GM12878 (cell line): ENCODE measurements around the gene AFAP1. TPM values are rescaled to one million over a fixed set of nuclear protein-coding genes. Genes with fewer than 3 reads are reported as not detected.
A peak's percentile ranks its signal among the peaks of the same experiment; 100 is the strongest.

Experiments used
- ATAC-seq: fragments of 200-7000 bp; cut with Tn5 transposase; 3 replicates; pipeline ENCODE4 v1.9.1; 2020; ENCODE audit warnings: mild to moderate bottlenecking, moderate library complexity
- BruUV-seq: library from RNA; stranded (reverse); fragments of 400-500 nt; replicated peaks from 2 replicates; lab custom pipeline; 2021; lab: Mats Ljungman, UMichigan
- CTCF ChIA-PET: fragments of 300-600 bp; sonication (Branson Sonifier 250); formaldehyde crosslinking; extraction: SDS; loops from one replicate; lab custom pipeline; 2021; ENCODE audit warnings: inconsistent platforms; lab: Yijun Ruan, JAX
- POLR2A ChIA-PET: fragments of 350-600 bp; formaldehyde crosslinking; extraction: SDS; loops from one replicate; lab custom pipeline; 2021; ENCODE audit warnings: inconsistent platforms; lab: Charles Lee
- RAD21 ChIA-PET: fragments of 300-600 bp; sonication (Branson Sonifier 250); formaldehyde crosslinking; loops from one replicate; lab custom pipeline; 2023; ENCODE audit warnings: antibody characterized with exemption; ENCODE audit not compliant: unreplicated experiment; lab: Charles Lee
- SMC1A ChIA-PET: fragments of 300-600 bp; sonication (Branson Sonifier 250); formaldehyde crosslinking; loops from one replicate; lab custom pipeline; 2023; ENCODE audit not compliant: unreplicated experiment, uncharacterized antibody; lab: Charles Lee
- DNase-seq: peaks from one replicate; pipeline ENCODE4 v3.0.0-alpha.2; 2011; ENCODE audit warnings: low read depth, low spot score
- FAIRE-seq: peaks from 3 replicates; lab custom pipeline; 2011; peaks lifted over from hg19 to GRCh38; lab: Jason Lieb, UNC
- H2AFZ ChIP-seq: 2 replicates; pipeline ENCODE4 v1.6.0; 2011; ENCODE audit warnings: low read depth, low read length, control low read depth; ENCODE audit not compliant: control insufficient read depth
- H3K27ac ChIP-seq: 2 replicates; pipeline ENCODE4 v1.5.1; 2011; ENCODE audit warnings: control low read depth; ENCODE audit not compliant: control insufficient read depth, insufficient read depth
- H3K27me3 ChIP-seq, 2 experiments: replicated peaks in 1 of 2; 2 replicates each; pipeline versions ENCODE4 v1.6.0 to v1.6.1; 2011; ENCODE audit warnings: low read length in 1 of 2; ENCODE audit not compliant: control insufficient read depth in 2 of 2, insufficient read depth in 2 of 2
- H3K36me3 ChIP-seq, 2 experiments: 2 replicates each; pipeline ENCODE4 v1.5.1; 2011; ENCODE audit warnings: low read length in 1 of 2; ENCODE audit not compliant: control insufficient read depth in 2 of 2, insufficient read depth in 2 of 2
- H3K4me1 ChIP-seq: 2 replicates; pipeline ENCODE4 v1.6.1; 2011; ENCODE audit warnings: mild to moderate bottlenecking, low read length, moderate library complexity, mixed read lengths; ENCODE audit not compliant: control insufficient read depth, insufficient read depth
- H3K4me2 ChIP-seq: 2 replicates; pipeline ENCODE4 v1.6.0; 2011; ENCODE audit warnings: control low read depth; ENCODE audit not compliant: control insufficient read depth, insufficient read depth
- H3K4me3 ChIP-seq: fragments of 200-600 bp; sonication (generic); 2 replicates; pipeline ENCODE4 v1.5.1; 2016
- H3K79me2 ChIP-seq: 2 replicates; pipeline ENCODE4 v1.6.0; 2011; ENCODE audit warnings: low read length; ENCODE audit not compliant: control insufficient read depth, insufficient read depth
- H3K9ac ChIP-seq: 2 replicates; pipeline ENCODE4 v1.8.0; 2011; ENCODE audit warnings: low read length, control low read depth, mixed read lengths; ENCODE audit not compliant: control insufficient read depth, insufficient read depth
- H3K9me3 ChIP-seq: replicated peaks from 3 replicates; pipeline ENCODE4 v1.5.1; 2011; ENCODE audit warnings: mild to moderate bottlenecking, low read length; ENCODE audit not compliant: control insufficient read depth, insufficient read depth
- H4K20me1 ChIP-seq: 2 replicates; pipeline ENCODE4 v1.6.0; 2011; ENCODE audit not compliant: control insufficient read depth, insufficient read depth
- RB1 ChIP-seq: fragments of 450-650 bp; formaldehyde crosslinking; IDR thresholded peaks from 2 replicates; pipeline ENCODE4 v1.6.1; 2017; ENCODE audit warnings: mild to moderate bottlenecking, borderline replicate concordance
- SIX5 ChIP-seq: IDR thresholded peaks from 2 replicates; pipeline ENCODE4 v1.6.1; 2011; ENCODE audit warnings: mild to moderate bottlenecking, low read depth, low read length, moderate library complexity; ENCODE audit not compliant: severe bottlenecking
- SPI1 ChIP-seq: IDR thresholded peaks from 2 replicates; pipeline ENCODE4 v1.6.1; 2011; ENCODE audit warnings: low read depth, mild to moderate bottlenecking, low read length, moderate library complexity, borderline replicate concordance; ENCODE audit not compliant: insufficient read depth
- TARDBP ChIP-seq: IDR thresholded peaks from 2 replicates; pipeline ENCODE4 v1.6.1; 2016; ENCODE audit warnings: borderline replicate concordance
- WGBS: methylation state at CpG from one replicate; pipeline ENCODE4 v1.1.6; 2016; ENCODE audit warnings: low lambda C conversion rate; ENCODE audit not compliant: insufficient replicate concordance, insufficient coverage; ENCODE audit errors: missing lambda C conversion rate; 5-methylcytosine and 5-hydroxymethylcytosine counted together
- in situ Hi-C: fragments of 300-500 bp; cut with MboI; formaldehyde crosslinking; loops from 9 replicates; pipeline ENCODE4 v1.14.3; 2018; ENCODE audit warnings: mixed read lengths
- intact Hi-C: fragments of 100-400 bp; cut with micrococcal nuclease; formaldehyde crosslinking; loops from one replicate; pipeline ENCODE4 v1.14.2; 2022; ENCODE audit not compliant: unreplicated experiment
- polyA plus RNA-seq, 11 experiments: library from polyadenylated mRNA; depleted of rRNA in 4 of 11; unstranded in 6 of 11; stranded (reverse) in 5 of 11; fragments of >200 nt; fragmentation: Nextera tagmentation in 4 of 11; fragmentation: Illumina TruSeq in 1 of 11; extraction: Ambion mirVana in 4 of 11; extraction: Trizol in 1 of 11; gene quantifications; 1 replicate in 1 of 11; 2 replicates in 10 of 11; pipeline versions ENCODE4 v1.2.1 to v1.2.3, GENCODE V29; 2011 to 2016; ENCODE audit warnings: inconsistent platforms in 2 of 11, missing spikeins in 2 of 11, low read depth in 1 of 11
- total RNA-seq, 4 experiments: library from RNA; depleted of rRNA in 3 of 4; stranded (reverse); fragments of >200 nt in 3 of 4; fragmentation: Illumina TruSeq in 1 of 4; extraction: Trizol in 1 of 4; gene quantifications; 2 replicates each; pipeline versions ENCODE4 v1.2.1 to v1.2.3, GENCODE V29; 2013 to 2021
- TF ChIP-seq, protein P1 (sequence below): IDR thresholded peaks from 2 replicates; pipeline ENCODE4 v1.6.1; 2011; ENCODE audit warnings: low read depth, low read length, improper control_type of control experiment, borderline replicate concordance

AFAP1 gene
- total and polyA plus RNA-seq, 10 of the 15 experiments (the other 5 are each of a cell fraction or from before 2014, with no cell fraction given), result 0.02 to 0.23 (median 0.09) TPM; not detected in 1

- BruUV-seq, result no TSS peak
- CTCF ChIA-PET, result interaction anchor here (1.3 kb wide), 1 partner anchor 82 kb away, joined by 3 read pairs; no protein-coding TSS in a partner anchor
- in situ Hi-C loops, result no loop called here
Observed at GRCh38 chr4:7876201-7876875, 63.3 kb downstream of the AFAP1 start.

DNA sequence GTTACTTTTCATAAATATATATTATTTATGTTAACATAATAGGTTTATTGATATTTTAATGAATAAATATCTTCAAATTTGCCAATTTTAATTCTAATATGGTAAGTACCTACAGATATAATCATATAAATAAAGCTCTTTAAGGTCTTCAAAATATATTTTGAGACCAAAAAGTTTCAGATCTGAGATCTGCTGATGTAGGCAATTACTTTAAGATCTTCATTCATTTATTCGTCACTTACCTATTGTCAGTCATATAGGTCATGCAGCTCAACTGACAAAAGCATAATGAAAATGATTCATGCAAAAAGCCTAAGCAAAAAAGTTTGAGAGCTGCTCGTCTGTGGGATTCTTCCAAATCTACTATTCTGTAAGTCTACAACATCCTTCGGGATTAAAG, 64.8 kb downstream of the AFAP1 start:
- DNase-seq, result no peak
- H3K27ac ChIP-seq, result no peak overlapping the region
- H3K9ac ChIP-seq, result no peak overlapping the region
- no peak overlapping the region for H3K4me3 ChIP-seq
- intact Hi-C loops, result no loop called here
- TF ChIP-seq TARDBP (no peak), SIX5 (no peak)
- TF ChIP-seq, all 136 proteins: peak for 0
- RAD21 ChIA-PET, result no interaction called here
- Histone ChIP-seq H3K4me1 (no peaks in the 10 kb centered on the region), H4K20me1 (no peaks in the 10 kb centered on the region), H3K36me3 (no peaks in the 10 kb centered on the region), H3K79me2 (no peaks in the 10 kb centered on the region), H2AFZ (no peak overlapping the region), H3K4me2 (no peak overlapping the region), H3K27me3 (no peaks in the 10 kb centered on the region; a peak in 1 of 4 replicates), H3K9me3 (no peaks in the 10 kb centered on the region)
- 13% methylated on average over 3 of the region's 3 CpGs for WGBS
- no peak for FAIRE-seq
- SMC1A ChIA-PET, result no interaction called here
- CTCF ChIA-PET, result no interaction called here
- no peak for ATAC-seq
- in situ Hi-C loops, result no loop called here
- no TSS peak for BruUV-seq
- POLR2A ChIA-PET, result no interaction called here

More at GRCh38 chr4:7876201-7876875, 63.3 kb downstream of the AFAP1 start:
- SMC1A ChIA-PET, result interaction anchor here (0.6 to 1.1 kb wide), 2 partner anchors 71 to 74 kb away, joined by 3 to 4 read pairs; no protein-coding TSS in a partner anchor
- ATAC-seq, result no peak
- Histone ChIP-seq H3K36me3 (no peaks in the 10 kb centered on the region), H3K79me2 (no peaks in the 10 kb centered on the region), H2AFZ (no peak overlapping the region), H3K4me1 (no peaks in the 10 kb centered on the region), H3K27me3 (no peaks in the 10 kb centered on the region; a peak in 1 of 4 replicates), H3K27ac (no peak overlapping the region), H3K9me3 (no peaks in the 10 kb centered on the region), H3K4me3 (no peak overlapping the region), H3K9ac (no peak overlapping the region), H4K20me1 (no peaks in the 10 kb centered on the region), H3K4me2 (no peak overlapping the region)
- FAIRE-seq, result no peak
- no peak for TF ChIP-seq RB1
- TF ChIP-seq, protein P1, sequence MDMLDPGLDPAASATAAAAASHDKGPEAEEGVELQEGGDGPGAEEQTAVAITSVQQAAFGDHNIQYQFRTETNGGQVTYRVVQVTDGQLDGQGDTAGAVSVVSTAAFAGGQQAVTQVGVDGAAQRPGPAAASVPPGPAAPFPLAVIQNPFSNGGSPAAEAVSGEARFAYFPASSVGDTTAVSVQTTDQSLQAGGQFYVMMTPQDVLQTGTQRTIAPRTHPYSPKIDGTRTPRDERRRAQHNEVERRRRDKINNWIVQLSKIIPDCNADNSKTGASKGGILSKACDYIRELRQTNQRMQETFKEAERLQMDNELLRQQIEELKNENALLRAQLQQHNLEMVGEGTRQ, result no peak
- 0 out of 2 replicates have a peak, but pooled peaks have one; percentile 12 for TF ChIP-seq SPI1
- 35% methylated on average over 15 of the region's 15 CpGs for WGBS
- intact Hi-C loops, result no loop called here
- POLR2A ChIA-PET, result no interaction called here
- no peak for DNase-seq
- RAD21 ChIA-PET, result no interaction called here
